A673 (cell line): ENCODE measurements around the gene XIRP1. TPM values are rescaled to one million over a fixed set of nuclear protein-coding genes. Genes with fewer than 3 reads are reported as not detected.
A peak's percentile ranks its signal among the peaks of the same experiment; 100 is the strongest.

Experiments used
- BruUV-seq: library from RNA; stranded (reverse); fragments of 400-500 nt; replicated peaks from 2 replicates; lab custom pipeline; 2021; lab: Mats Ljungman, UMichigan
- CTCF ChIA-PET: fragments of 300-600 bp; sonication (Branson Sonifier 250); formaldehyde crosslinking; loops from one replicate; lab custom pipeline; 2022; ENCODE audit warnings: antibody characterized with exemption; lab: Charles Lee
- POLR2A ChIA-PET: fragments of 300-600 bp; sonication (Branson Sonifier 250); formaldehyde crosslinking; loops from one replicate; lab custom pipeline; 2022; ENCODE audit warnings: antibody characterized with exemption; ENCODE audit not compliant: low non-redundant PET; lab: Charles Lee
- DNase-seq: peaks from one replicate; pipeline ENCODE4 v3.0.0-alpha.2; 2015; ENCODE audit warnings: low spot score
- H3K27ac ChIP-seq: fragments of 200-600 bp; sonication (generic); 2 replicates; pipeline ENCODE4 v1.5.1; 2016; ENCODE audit warnings: mixed run types, low read depth, mild to moderate bottlenecking, mixed read lengths, antibody characterized with exemption, low read length; ENCODE audit not compliant: poor library complexity, severe bottlenecking
- H3K27me3 ChIP-seq: fragments of 200-600 bp; sonication (generic); replicated peaks from 2 replicates; pipeline ENCODE4 v1.6.1; 2017; ENCODE audit warnings: mixed run types, low read depth, mild to moderate bottlenecking, mixed read lengths, antibody characterized with exemption, low read length; ENCODE audit not compliant: insufficient read depth, poor library complexity
- H3K36me3 ChIP-seq: fragments of 200-600 bp; sonication (generic); 2 replicates; pipeline ENCODE4 v1.6.1; 2016; ENCODE audit warnings: mixed run types, mild to moderate bottlenecking, mixed read lengths, antibody characterized with exemption, low read length; ENCODE audit not compliant: insufficient read depth, poor library complexity, severe bottlenecking
- H3K4me1 ChIP-seq: fragments of 200-600 bp; sonication (generic); 2 replicates; pipeline ENCODE4 v1.6.1; 2017; ENCODE audit warnings: mixed run types, mild to moderate bottlenecking, mixed read lengths, antibody characterized with exemption, low read length; ENCODE audit not compliant: insufficient read depth, poor library complexity, severe bottlenecking
- H3K4me3 ChIP-seq: fragments of 200-600 bp; sonication (generic); 2 replicates; pipeline ENCODE4 v1.5.1; 2016; ENCODE audit warnings: low read depth, mixed run types, mild to moderate bottlenecking, mixed read lengths, low read length; ENCODE audit not compliant: poor library complexity, severe bottlenecking
- H3K9me3 ChIP-seq: fragments of 200-600 bp; sonication (generic); 2 replicates; pipeline ENCODE4 v1.6.1; 2016; ENCODE audit warnings: mixed run types, low read depth, mild to moderate bottlenecking, mixed read lengths, antibody characterized with exemption, low read length; ENCODE audit not compliant: poor library complexity, severe bottlenecking
- CTCF ChIP-seq: fragments of 300-800, 200-600 bp; sonication (generic); conservative IDR thresholded peaks from 2 replicates; pipeline ENCODE4 v1.5.1; 2017; ENCODE audit warnings: low read depth, mild to moderate bottlenecking, antibody characterized with exemption, low read length, moderate library complexity, mixed read lengths
- EZH2 ChIP-seq: fragments of 200-600 bp; sonication (generic); IDR thresholded peaks from 2 replicates; pipeline ENCODE4 v1.6.1; 2017; ENCODE audit warnings: borderline replicate concordance, low read depth, mild to moderate bottlenecking, mixed read lengths, antibody characterized with exemption, low read length; ENCODE audit not compliant: poor library complexity, severe bottlenecking
- intact Hi-C: fragments of 100-400 bp; cut with micrococcal nuclease; formaldehyde crosslinking; loops from one replicate; pipeline ENCODE4 v1.10.0; 2022; ENCODE audit not compliant: unreplicated experiment
- total RNA-seq: library from RNA; stranded (reverse); gene quantifications from 2 replicates; pipeline ENCODE4 v1.2.3, GENCODE V29; 2021

The XIRP1 gene
- total RNA-seq, 1 experiment from 2014 or later = not detected

DNA sequence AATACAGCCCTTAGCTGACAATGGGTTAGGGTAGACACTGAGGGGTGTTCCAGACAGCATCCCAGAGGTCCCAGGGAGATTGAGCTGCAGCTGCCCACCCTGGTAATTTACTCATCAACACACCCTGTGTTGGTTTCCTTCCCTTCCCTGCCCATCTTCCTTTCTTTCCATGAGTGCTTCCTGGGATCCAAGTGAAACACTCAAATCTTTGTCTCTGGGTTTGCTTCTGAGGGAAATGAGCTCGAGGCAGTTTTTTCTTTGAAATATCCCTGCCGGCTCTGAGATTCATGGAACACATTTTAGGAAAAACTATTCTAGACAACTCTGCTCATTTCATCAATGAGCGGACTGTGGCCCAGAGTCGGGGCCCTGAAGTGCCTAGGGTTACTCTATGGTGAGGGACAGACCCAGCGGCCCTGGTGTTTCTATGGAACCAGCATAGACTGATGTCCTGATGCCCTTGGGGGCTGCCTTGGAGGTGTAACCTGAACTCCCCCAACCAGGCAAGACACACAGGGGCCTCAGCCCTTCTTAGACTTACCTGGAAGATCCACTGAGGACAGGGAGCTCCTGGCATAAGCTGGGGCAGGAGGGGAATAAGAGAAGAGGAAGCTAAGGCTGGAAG lies 24.1 kb downstream of the XIRP1 start:
- DNase-seq = no peak
- ChIA-PET POLR2A (no interaction called here), CTCF (no interaction called here)
- intact Hi-C loops = no loop called here
- H3K4me1 ChIP-seq = peaks cover 33% of the 10 kb centered on the region
- no peak overlapping the region for H3K4me3 ChIP-seq
- no peaks in the 10 kb centered on the region for H3K9me3 ChIP-seq
- H3K36me3 ChIP-seq = no peaks in the 10 kb centered on the region
- peak overlapping the region; percentile 95 for H3K27ac ChIP-seq
- no peaks in the 10 kb centered on the region for H3K27me3 ChIP-seq
- no TSS peak for BruUV-seq
- TF ChIP-seq CTCF = no peak
- no peak for TF ChIP-seq EZH2

DNA sequence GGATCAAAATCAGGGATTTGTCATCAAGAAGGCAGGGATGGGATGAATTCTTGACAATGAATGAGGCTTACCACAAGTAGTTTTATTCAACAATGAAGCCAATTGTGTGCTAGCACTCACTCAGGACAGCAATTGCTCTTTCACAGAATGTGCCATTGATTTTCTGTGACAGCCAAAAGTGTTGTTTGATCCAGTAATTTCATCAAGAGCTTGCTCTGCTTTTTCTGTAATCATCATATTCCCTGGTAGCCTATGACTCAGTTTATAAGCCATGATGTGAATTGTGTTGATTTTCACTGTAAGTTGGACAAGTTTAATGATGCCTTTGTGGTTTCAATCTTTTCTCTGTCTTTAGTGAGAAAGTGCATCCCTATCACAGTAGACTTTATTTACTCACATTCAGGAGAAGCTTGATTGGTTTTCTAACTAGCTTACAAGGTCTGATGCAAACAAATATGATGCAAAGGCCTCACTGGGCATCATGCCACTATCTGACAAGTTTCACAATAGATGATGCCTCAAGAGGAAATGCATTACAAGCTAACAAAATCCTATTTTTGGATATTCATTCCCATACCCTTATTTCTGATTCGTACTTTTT lies 25.4 kb downstream of the XIRP1 start:
- ChIA-PET CTCF (no interaction called here), POLR2A (no interaction called here)
- Histone ChIP-seq H3K27ac (peak overlapping the region; percentile 95), H3K4me1 (peaks cover 33% of the 10 kb centered on the region), H3K4me3 (no peak overlapping the region), H3K27me3 (no peaks in the 10 kb centered on the region), H3K9me3 (no peaks in the 10 kb centered on the region), H3K36me3 (no peaks in the 10 kb centered on the region)
- no peak for TF ChIP-seq EZH2
- no peak for TF ChIP-seq CTCF
- intact Hi-C loops = no loop called here
- DNase-seq = peak; percentile 81
- BruUV-seq = no TSS peak

DNA sequence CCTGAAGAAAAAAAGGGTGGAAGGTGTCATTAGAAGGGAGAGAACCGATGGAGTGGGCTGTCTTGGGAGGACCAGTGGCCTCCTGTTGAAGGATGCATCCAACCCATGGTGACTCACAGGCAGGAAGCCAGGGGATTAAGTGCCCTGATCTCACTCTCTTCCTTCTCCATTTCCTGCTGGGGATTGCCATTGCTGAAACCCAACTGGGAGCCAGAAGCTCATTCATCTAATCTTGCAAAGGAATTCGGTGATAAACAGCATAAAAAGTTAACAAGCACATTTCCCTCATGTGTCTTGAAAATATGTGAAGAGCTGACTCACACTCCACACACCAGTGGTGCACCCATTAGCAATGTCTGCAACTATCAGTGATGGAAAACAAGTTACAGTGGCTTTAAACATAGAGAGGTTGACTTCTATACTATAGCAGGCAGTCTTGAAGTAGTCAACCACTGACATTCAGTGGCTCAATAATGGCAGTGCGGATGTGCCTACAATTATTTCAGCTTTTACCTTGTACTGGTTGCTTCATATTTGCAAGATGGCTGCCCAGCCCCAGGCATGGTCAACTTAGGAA lies 26.2 kb downstream of the XIRP1 start:
- H3K36me3 ChIP-seq = no peaks in the 10 kb centered on the region
- peak; percentile 91 for DNase-seq
- H3K27ac ChIP-seq = peak overlapping the region; percentile 95
- TF ChIP-seq CTCF = no peak
- no peak for TF ChIP-seq EZH2
- CTCF ChIA-PET = no interaction called here
- no peaks in the 10 kb centered on the region for H3K9me3 ChIP-seq
- POLR2A ChIA-PET = interaction anchor here (0.6 kb wide), 1 partner anchor 17 kb away, joined by 7 read pairs; no protein-coding TSS in a partner anchor
- no peaks in the 10 kb centered on the region for H3K27me3 ChIP-seq
- BruUV-seq = no TSS peak
- H3K4me3 ChIP-seq = no peak overlapping the region
- H3K4me1 ChIP-seq = peaks cover 33% of the 10 kb centered on the region
- intact Hi-C loops = no loop called here
